WTC11 (cell line): Measurements from ENCODE around the gene TFCP2. TPM values are rescaled to one million over a fixed set of nuclear protein-coding genes. Genes with fewer than 3 reads are reported as not detected.

Experiments
- ATAC-seq: fragments of 200-7000 bp; cut with Tn5 transposase; 2 replicates; pipeline ENCODE4 v1.10.0; 2021; ENCODE audit warnings: mild to moderate bottlenecking, moderate library complexity
- CTCF ChIA-PET: fragments of 300-600 bp; sonication (Branson Sonifier 250); formaldehyde crosslinking; loops from one replicate; lab custom pipeline; 2021; ENCODE audit warnings: antibody characterized with exemption; lab: Charles Lee
- POLR2A ChIA-PET: fragments of 350-600 bp; sonication (Branson Sonifier 250); formaldehyde crosslinking; loops from one replicate; lab custom pipeline; 2021; ENCODE audit warnings: antibody characterized with exemption; lab: Charles Lee
- DNase-seq: peaks from one replicate; pipeline ENCODE4 v3.0.0; 2021; ENCODE audit warnings: low spot score
- H3K27ac Mint-ChIP-seq: 2 replicates; pipeline ENCODE4 v1.8.0; 2021; ENCODE audit warnings: mixed read lengths
- H3K27me3 Mint-ChIP-seq: 2 replicates; pipeline ENCODE4 v1.8.0; 2021; ENCODE audit warnings: low read depth, mild to moderate bottlenecking, moderate library complexity, mixed read lengths
- H3K36me3 Mint-ChIP-seq: 2 replicates; pipeline ENCODE4 v1.8.0; 2021; ENCODE audit warnings: mixed read lengths
- H3K4me1 Mint-ChIP-seq: 2 replicates; pipeline ENCODE4 v1.8.0; 2022; ENCODE audit warnings: mixed read lengths
- H3K4me3 Mint-ChIP-seq: 2 replicates; pipeline ENCODE4 v1.8.0; 2021; ENCODE audit warnings: mild to moderate bottlenecking, moderate library complexity, mixed read lengths
- H3K9me3 Mint-ChIP-seq: 2 replicates; pipeline ENCODE4 v1.8.0; 2021; ENCODE audit warnings: mixed read lengths
- ATF1 ChIP-seq: sonication (generic); formaldehyde crosslinking; IDR thresholded peaks from 2 replicates; pipeline ENCODE4 v1.8.1; 2023; ENCODE audit warnings: mild to moderate bottlenecking, moderate library complexity, missing genetic modification reagents
- CREB1 ChIP-seq: sonication (generic); formaldehyde crosslinking; IDR thresholded peaks from 2 replicates; pipeline ENCODE4 v1.8.0; 2023; ENCODE audit warnings: mild to moderate bottlenecking, missing genetic modification reagents
- ETV6 ChIP-seq: sonication (generic); formaldehyde crosslinking; IDR thresholded peaks from 2 replicates; pipeline ENCODE4 v1.8.1; 2022; ENCODE audit warnings: mild to moderate bottlenecking, missing genetic modification reagents
- FOXK1 ChIP-seq: sonication (generic); formaldehyde crosslinking; IDR thresholded peaks from 2 replicates; pipeline ENCODE4 v1.8.0; 2022; ENCODE audit warnings: mild to moderate bottlenecking, moderate library complexity, missing genetic modification reagents
- GRHL2 ChIP-seq: fragments of 250-450 bp; sonication (Bioruptor Pico); IDR thresholded peaks from 2 replicates; pipeline ENCODE4 v1.8.0; 2022; ENCODE audit warnings: mild to moderate bottlenecking, moderate library complexity; ENCODE audit not compliant: insufficient replicate concordance, severe bottlenecking
- HMGA2 ChIP-seq: fragments of 250-450 bp; sonication (Bioruptor Pico); IDR thresholded peaks from 2 replicates; pipeline ENCODE4 v1.4.0; 2021; ENCODE audit warnings: mild to moderate bottlenecking, moderate library complexity
- IRF2 ChIP-seq: sonication (generic); formaldehyde crosslinking; IDR thresholded peaks from 2 replicates; pipeline ENCODE4 v1.8.0; 2022; ENCODE audit warnings: low read depth, missing genetic modification reagents, borderline replicate concordance
- JAZF1 ChIP-seq: fragments of 250-450 bp; sonication (Bioruptor Pico); IDR thresholded peaks from 2 replicates; pipeline ENCODE4 v1.9.0; 2021; ENCODE audit warnings: moderate library complexity, mild to moderate bottlenecking, inconsistent platforms
- SMAD3 ChIP-seq: sonication (generic); formaldehyde crosslinking; IDR thresholded peaks from 2 replicates; pipeline ENCODE4 v1.8.0; 2022; ENCODE audit warnings: missing genetic modification reagents, mild to moderate bottlenecking, borderline replicate concordance
- SMAD4 ChIP-seq: sonication (generic); formaldehyde crosslinking; IDR thresholded peaks from 2 replicates; pipeline ENCODE4 v1.8.0; 2022; ENCODE audit warnings: mild to moderate bottlenecking, missing genetic modification reagents
- SP1 ChIP-seq: sonication (generic); formaldehyde crosslinking; conservative IDR thresholded peaks from 2 replicates; pipeline ENCODE4 v1.8.1; 2022; ENCODE audit warnings: missing genetic modification reagents
- ZNF219 ChIP-seq: sonication (generic); formaldehyde crosslinking; IDR thresholded peaks from 2 replicates; pipeline ENCODE4 v1.8.0; 2023; ENCODE audit warnings: missing genetic modification reagents, mild to moderate bottlenecking, borderline replicate concordance
- ZNF232 ChIP-seq: sonication (generic); formaldehyde crosslinking; IDR thresholded peaks from 2 replicates; pipeline ENCODE4 v1.8.0; 2022; ENCODE audit warnings: mild to moderate bottlenecking, missing genetic modification reagents
- ZNF263 ChIP-seq: sonication (generic); formaldehyde crosslinking; IDR thresholded peaks from 2 replicates; pipeline ENCODE4 v1.8.1; 2022; ENCODE audit warnings: low read depth, mild to moderate bottlenecking, moderate library complexity, missing genetic modification reagents
- ZNF317 ChIP-seq: sonication (generic); formaldehyde crosslinking; IDR thresholded peaks from 2 replicates; pipeline ENCODE4 v1.8.1; 2023; ENCODE audit warnings: low read depth, mild to moderate bottlenecking, moderate library complexity, missing genetic modification reagents, borderline replicate concordance
- total RNA-seq: library from RNA; stranded (reverse); gene quantifications from 3 replicates; pipeline ENCODE4 v1.2.3, GENCODE V29; 2021
- TF ChIP-seq, protein P1 (sequence below): sonication (generic); formaldehyde crosslinking; IDR thresholded peaks from 2 replicates; pipeline ENCODE4 v1.8.1; 2022; ENCODE audit warnings: mild to moderate bottlenecking, moderate library complexity, missing genetic modification reagents
- TF ChIP-seq, protein P2 (sequence below): sonication (generic); formaldehyde crosslinking; IDR thresholded peaks from 2 replicates; pipeline ENCODE4 v1.8.1; 2023; ENCODE audit warnings: mild to moderate bottlenecking, moderate library complexity, missing genetic modification reagents
- TF ChIP-seq, protein P3 (sequence below): sonication (generic); formaldehyde crosslinking; conservative IDR thresholded peaks from 2 replicates; pipeline ENCODE4 v1.8.1; 2023; ENCODE audit warnings: mild to moderate bottlenecking, low read depth, missing genetic modification reagents, moderate library complexity
- TF ChIP-seq, protein P4 (sequence below): sonication (generic); formaldehyde crosslinking; IDR thresholded peaks from 2 replicates; pipeline ENCODE4 v1.8.0; 2023; ENCODE audit warnings: missing genetic modification reagents
- TF ChIP-seq, protein P5 (sequence below): fragments of 250-450 bp; sonication (Bioruptor Pico); IDR thresholded peaks from 2 replicates; pipeline ENCODE4 v2.1.2; 2022; ENCODE audit warnings: mild to moderate bottlenecking, moderate library complexity
- TF ChIP-seq, protein P6 (sequence below): sonication (generic); formaldehyde crosslinking; IDR thresholded peaks from 2 replicates; pipeline ENCODE4 v1.8.1; 2022; ENCODE audit warnings: missing genetic modification reagents, borderline replicate concordance
- TF ChIP-seq, protein P7 (sequence below): sonication (generic); formaldehyde crosslinking; IDR thresholded peaks from 2 replicates; pipeline ENCODE4 v1.8.1; 2023; ENCODE audit warnings: mild to moderate bottlenecking, missing genetic modification reagents, moderate library complexity

TFCP2 gene
- total RNA-seq, 1 experiment from 2014 or later: 35.4 TPM

DNA sequence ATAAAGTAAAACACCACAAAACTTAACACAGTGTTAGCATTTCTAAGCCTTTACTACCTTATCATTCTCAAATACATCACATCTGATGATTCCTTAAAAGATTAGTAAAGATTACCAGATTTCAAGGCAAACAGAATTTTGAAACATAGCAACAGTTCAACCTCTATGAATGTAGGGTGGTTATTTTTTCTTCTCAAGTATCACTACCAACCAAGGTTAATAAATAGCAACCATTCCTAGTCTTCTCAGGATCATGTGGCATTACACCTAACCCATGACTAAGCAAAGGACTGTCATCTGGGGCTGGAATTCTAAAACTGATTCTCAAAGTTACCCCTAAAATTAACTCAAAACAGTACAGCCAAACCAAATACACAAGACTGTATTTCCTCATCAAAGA is 50.1 kb downstream of the TFCP2 start:
- no peak for ATAC-seq
- H3K36me3 Mint-ChIP-seq: peaks cover 13% of the 10 kb centered on the region
- no peak overlapping the region for H3K27ac Mint-ChIP-seq
- POLR2A ChIA-PET: no interaction called here
- H3K4me1 Mint-ChIP-seq: no peaks in the 10 kb centered on the region
- no peaks in the 10 kb centered on the region for H3K9me3 Mint-ChIP-seq
- CTCF ChIA-PET: no interaction called here
- TF ChIP-seq, protein P1, sequence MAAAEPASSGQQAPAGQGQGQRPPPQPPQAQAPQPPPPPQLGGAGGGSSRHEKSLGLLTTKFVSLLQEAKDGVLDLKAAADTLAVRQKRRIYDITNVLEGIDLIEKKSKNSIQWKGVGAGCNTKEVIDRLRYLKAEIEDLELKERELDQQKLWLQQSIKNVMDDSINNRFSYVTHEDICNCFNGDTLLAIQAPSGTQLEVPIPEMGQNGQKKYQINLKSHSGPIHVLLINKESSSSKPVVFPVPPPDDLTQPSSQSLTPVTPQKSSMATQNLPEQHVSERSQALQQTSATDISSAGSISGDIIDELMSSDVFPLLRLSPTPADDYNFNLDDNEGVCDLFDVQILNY: no peak
- no peak for TF ChIP-seq FOXK1 (CRISPR knock-in tag)
- TF ChIP-seq, protein P2, sequence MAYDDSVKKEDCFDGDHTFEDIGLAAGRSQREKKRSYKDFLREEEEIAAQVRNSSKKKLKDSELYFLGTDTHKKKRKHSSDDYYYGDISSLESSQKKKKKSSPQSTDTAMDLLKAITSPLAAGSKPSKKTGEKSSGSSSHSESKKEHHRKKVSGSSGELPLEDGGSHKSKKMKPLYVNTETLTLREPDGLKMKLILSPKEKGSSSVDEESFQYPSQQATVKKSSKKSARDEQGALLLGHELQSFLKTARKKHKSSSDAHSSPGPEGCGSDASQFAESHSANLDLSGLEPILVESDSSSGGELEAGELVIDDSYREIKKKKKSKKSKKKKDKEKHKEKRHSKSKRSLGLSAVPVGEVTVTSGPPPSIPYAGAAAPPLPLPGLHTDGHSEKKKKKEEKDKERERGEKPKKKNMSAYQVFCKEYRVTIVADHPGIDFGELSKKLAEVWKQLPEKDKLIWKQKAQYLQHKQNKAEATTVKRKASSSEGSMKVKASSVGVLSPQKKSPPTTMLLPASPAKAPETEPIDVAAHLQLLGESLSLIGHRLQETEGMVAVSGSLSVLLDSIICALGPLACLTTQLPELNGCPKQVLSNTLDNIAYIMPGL (CRISPR knock-in tag): no peak
- no peak for TF ChIP-seq ZNF317
- no peak for TF ChIP-seq ZNF263
- TF ChIP-seq ATF1 (CRISPR knock-in tag): no peak
- TF ChIP-seq SMAD4 (CRISPR knock-in tag): no peak
- TF ChIP-seq, all 79 proteins: peak for 0
- Mint-ChIP-seq H3K4me3 (no peak overlapping the region), H3K27me3 (no peaks in the 10 kb centered on the region)
- no peak for DNase-seq

DNA sequence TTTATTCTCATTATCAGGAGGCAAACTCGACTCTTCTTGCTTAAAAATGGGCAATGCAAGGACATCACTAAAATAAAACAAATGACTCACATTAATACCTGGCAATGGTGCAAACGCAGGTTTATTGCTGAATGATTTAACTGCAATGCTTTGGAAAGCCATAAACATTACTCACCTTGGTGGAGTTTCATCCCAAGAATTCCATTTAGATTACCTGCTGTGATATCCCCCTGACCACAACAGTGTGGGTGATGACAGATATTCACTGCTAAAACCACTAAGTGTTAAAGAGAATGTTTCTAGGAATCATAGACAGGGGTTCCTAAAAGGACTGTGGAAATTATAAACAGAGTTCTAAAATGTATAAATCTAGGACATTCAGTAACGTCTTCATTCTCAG is 54.2 kb downstream of the TFCP2 start:
- H3K27me3 Mint-ChIP-seq: no peaks in the 10 kb centered on the region
- ATAC-seq (no peak), DNase-seq (no peak)
- ChIA-PET POLR2A (no interaction called here), CTCF (no interaction called here)
- no peaks in the 10 kb centered on the region for H3K4me1 Mint-ChIP-seq
- no peak overlapping the region for H3K4me3 Mint-ChIP-seq
- H3K36me3 Mint-ChIP-seq: peaks cover 33% of the 10 kb centered on the region
- TF ChIP-seq ETV6 (CRISPR knock-in tag) (no peak), ZNF219 (CRISPR knock-in tag) (no peak), ATF1 (CRISPR knock-in tag) (no peak), ZNF232 (CRISPR knock-in tag) (no peak), SMAD3 (CRISPR knock-in tag) (no peak), IRF2 (no peak), CREB1 (CRISPR knock-in tag) (no peak), JAZF1 (CRISPR knock-in tag) (no peak), GRHL2 (CRISPR knock-in tag) (no peak), SP1 (CRISPR knock-in tag) (no peak), HMGA2 (CRISPR knock-in tag) (no peak)
- TF ChIP-seq, protein P3, sequence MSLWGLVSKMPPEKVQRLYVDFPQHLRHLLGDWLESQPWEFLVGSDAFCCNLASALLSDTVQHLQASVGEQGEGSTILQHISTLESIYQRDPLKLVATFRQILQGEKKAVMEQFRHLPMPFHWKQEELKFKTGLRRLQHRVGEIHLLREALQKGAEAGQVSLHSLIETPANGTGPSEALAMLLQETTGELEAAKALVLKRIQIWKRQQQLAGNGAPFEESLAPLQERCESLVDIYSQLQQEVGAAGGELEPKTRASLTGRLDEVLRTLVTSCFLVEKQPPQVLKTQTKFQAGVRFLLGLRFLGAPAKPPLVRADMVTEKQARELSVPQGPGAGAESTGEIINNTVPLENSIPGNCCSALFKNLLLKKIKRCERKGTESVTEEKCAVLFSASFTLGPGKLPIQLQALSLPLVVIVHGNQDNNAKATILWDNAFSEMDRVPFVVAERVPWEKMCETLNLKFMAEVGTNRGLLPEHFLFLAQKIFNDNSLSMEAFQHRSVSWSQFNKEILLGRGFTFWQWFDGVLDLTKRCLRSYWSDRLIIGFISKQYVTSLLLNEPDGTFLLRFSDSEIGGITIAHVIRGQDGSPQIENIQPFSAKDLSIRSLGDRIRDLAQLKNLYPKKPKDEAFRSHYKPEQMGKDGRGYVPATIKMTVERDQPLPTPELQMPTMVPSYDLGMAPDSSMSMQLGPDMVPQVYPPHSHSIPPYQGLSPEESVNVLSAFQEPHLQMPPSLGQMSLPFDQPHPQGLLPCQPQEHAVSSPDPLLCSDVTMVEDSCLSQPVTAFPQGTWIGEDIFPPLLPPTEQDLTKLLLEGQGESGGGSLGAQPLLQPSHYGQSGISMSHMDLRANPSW: no peak
- TF ChIP-seq, protein P4, sequence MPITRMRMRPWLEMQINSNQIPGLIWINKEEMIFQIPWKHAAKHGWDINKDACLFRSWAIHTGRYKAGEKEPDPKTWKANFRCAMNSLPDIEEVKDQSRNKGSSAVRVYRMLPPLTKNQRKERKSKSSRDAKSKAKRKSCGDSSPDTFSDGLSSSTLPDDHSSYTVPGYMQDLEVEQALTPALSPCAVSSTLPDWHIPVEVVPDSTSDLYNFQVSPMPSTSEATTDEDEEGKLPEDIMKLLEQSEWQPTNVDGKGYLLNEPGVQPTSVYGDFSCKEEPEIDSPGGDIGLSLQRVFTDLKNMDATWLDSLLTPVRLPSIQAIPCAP: no peak
- TF ChIP-seq, protein P5, sequence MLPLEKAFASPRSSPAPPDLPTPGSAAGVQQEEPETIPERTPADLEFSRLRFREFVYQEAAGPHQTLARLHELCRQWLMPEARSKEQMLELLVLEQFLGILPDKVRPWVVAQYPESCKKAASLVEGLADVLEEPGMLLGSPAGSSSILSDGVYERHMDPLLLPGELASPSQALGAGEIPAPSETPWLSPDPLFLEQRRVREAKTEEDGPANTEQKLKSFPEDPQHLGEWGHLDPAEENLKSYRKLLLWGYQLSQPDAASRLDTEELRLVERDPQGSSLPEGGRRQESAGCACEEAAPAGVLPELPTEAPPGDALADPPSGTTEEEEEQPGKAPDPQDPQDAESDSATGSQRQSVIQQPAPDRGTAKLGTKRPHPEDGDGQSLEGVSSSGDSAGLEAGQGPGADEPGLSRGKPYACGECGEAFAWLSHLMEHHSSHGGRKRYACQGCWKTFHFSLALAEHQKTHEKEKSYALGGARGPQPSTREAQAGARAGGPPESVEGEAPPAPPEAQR (CRISPR knock-in tag): no peak
- TF ChIP-seq, protein P6, sequence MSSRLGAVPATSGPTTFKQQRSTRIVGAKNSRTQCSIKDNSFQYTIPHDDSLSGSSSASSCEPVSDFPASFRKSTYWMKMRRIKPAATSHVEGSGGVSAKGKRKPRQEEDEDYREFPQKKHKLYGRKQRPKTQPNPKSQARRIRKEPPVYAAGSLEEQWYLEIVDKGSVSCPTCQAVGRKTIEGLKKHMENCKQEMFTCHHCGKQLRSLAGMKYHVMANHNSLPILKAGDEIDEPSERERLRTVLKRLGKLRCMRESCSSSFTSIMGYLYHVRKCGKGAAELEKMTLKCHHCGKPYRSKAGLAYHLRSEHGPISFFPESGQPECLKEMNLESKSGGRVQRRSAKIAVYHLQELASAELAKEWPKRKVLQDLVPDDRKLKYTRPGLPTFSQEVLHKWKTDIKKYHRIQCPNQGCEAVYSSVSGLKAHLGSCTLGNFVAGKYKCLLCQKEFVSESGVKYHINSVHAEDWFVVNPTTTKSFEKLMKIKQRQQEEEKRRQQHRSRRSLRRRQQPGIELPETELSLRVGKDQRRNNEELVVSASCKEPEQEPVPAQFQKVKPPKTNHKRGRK (CRISPR knock-in tag): no peak
- TF ChIP-seq, protein P7, sequence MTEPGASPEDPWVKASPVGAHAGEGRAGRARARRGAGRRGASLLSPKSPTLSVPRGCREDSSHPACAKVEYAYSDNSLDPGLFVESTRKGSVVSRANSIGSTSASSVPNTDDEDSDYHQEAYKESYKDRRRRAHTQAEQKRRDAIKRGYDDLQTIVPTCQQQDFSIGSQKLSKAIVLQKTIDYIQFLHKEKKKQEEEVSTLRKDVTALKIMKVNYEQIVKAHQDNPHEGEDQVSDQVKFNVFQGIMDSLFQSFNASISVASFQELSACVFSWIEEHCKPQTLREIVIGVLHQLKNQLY (CRISPR knock-in tag): no peak
- H3K9me3 Mint-ChIP-seq: no peaks in the 10 kb centered on the region
- H3K27ac Mint-ChIP-seq: no peak overlapping the region
